ENCODE measurements around the gene MINDY2.
"Not testable (repeated sequence)": the region's sequence is repeated elsewhere in the genome, so short reads cannot be mapped to it uniquely, and the experiment has no call there.

The MINDY2 gene

DNA sequence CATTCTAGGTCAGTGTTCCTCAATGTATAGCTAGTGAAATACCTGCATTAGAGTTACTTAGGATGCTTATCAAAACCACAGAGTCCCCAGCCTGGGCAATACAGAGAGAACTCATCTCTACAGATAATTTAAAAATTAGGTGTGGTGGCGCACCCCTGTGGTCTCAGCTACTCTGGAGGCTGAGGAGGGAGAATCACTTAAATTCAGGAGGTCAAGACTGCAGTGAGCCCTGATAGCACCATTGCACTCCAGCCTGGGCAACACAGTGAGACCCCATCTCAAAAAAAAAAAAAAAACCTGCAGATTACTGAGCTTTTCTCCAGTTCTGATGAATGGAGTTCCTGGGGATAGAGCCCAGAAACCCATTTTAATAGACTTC lies 10.1 kb upstream of the MINDY2 start:
- in situ Hi-C loops (cut with MboI; ENCODE audit: low sequenced_read_pairs, unreplicated experiment) = loop anchor here (25.0 kb wide), 1 partner anchor 524 kb away; no protein-coding TSS in a partner anchor
- DNase-seq (ENCODE audit: low spot score) = no peak

DNA sequence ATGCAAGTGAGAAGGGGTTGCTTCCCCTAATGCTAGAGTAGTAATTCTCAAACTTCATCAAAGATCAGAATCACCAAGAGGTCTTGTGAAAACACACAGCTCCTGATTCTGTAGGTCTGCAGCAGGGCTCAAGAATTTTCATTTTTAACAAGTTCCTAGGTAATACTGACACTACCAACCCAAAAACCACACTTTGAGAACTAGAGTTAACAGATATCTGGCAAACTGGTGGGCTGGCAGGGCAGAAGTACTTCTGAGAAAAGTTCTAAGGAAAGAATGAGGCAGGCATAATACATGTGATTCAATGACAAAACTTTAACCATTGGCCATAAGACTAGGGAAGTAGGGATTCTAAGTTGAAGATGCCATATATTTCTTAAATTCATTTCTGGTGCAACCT lies 8.8 kb upstream of the MINDY2 start:
- in situ Hi-C loops (cut with MboI; ENCODE audit: low sequenced_read_pairs, unreplicated experiment) = loop anchor here (25.0 kb wide), 1 partner anchor 525 kb away; no protein-coding TSS in a partner anchor
- TF ChIP-seq, protein P1, sequence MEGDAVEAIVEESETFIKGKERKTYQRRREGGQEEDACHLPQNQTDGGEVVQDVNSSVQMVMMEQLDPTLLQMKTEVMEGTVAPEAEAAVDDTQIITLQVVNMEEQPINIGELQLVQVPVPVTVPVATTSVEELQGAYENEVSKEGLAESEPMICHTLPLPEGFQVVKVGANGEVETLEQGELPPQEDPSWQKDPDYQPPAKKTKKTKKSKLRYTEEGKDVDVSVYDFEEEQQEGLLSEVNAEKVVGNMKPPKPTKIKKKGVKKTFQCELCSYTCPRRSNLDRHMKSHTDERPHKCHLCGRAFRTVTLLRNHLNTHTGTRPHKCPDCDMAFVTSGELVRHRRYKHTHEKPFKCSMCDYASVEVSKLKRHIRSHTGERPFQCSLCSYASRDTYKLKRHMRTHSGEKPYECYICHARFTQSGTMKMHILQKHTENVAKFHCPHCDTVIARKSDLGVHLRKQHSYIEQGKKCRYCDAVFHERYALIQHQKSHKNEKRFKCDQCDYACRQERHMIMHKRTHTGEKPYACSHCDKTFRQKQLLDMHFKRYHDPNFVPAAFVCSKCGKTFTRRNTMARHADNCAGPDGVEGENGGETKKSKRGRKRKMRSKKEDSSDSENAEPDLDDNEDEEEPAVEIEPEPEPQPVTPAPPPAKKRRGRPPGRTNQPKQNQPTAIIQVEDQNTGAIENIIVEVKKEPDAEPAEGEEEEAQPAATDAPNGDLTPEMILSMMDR (IDR thresholded peaks at IDR 0.05; ENCODE audit: borderline replicate concordance, control extremely low read depth, extremely low read depth, insufficient read depth, missing control alignments) = no peak
- no peak for DNase-seq (ENCODE audit: low spot score)

More for the DNA sequence above, 10.1 kb upstream of the MINDY2 start:
- TF ChIP-seq, protein P1 (IDR thresholded peaks at IDR 0.05; ENCODE audit: borderline replicate concordance, control extremely low read depth, extremely low read depth, insufficient read depth, missing control alignments) = no peak

DNA sequence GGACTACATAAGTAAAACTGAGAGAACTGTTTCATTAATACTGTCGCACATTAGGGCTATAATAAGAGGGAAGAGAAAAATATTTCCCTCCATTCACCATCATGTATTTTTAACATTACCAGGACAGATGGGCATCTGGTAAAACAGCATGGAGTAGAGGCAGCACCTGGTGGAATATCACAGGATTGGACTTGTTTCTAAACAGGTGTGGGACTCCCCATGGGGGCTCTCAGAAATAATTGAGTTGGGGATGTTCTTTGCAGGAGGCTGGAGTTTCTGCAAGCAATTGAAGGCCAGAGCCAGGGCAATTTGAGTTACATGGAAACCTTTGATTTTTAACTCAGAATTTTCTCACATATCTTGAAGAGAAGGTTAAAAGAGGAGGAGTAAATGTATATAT lies 8.4 kb upstream of the MINDY2 start:
- TF ChIP-seq, protein P1 (IDR thresholded peaks at IDR 0.05; ENCODE audit: borderline replicate concordance, control extremely low read depth, extremely low read depth, insufficient read depth, missing control alignments) = no peak
- in situ Hi-C loops (cut with MboI; ENCODE audit: low sequenced_read_pairs, unreplicated experiment) = loop anchor here (25.0 kb wide), 1 partner anchor 525 kb away; no protein-coding TSS in a partner anchor
- DNase-seq (ENCODE audit: low spot score) = no peak

DNA sequence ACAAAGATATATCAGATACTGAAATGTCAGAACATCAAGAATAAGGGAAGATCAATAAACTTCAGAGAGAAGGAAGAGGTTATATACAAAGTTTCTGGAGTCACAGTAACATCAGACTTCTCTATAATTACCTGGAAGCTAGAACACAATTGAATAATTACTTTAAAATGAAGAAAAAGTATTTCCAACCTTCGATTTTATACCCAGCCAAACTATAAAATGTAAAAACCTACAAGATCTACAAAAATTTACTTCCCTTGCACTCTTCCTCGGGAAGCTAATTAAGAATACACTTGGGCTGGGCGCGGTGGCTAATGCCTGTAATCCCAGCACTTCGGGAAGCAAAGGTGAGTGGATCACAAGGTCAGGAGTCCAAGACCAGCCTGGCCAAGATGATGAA lies 6.6 kb upstream of the MINDY2 start:
- in situ Hi-C loops (cut with MboI; ENCODE audit: low sequenced_read_pairs, unreplicated experiment) = loop anchor here (25.0 kb wide), 1 partner anchor 527 kb away; no protein-coding TSS in a partner anchor
- DNase-seq (ENCODE audit: low spot score) = no peak
- TF ChIP-seq, protein P1 (IDR thresholded peaks at IDR 0.05; ENCODE audit: borderline replicate concordance, control extremely low read depth, extremely low read depth, insufficient read depth, missing control alignments) = no peak

DNA sequence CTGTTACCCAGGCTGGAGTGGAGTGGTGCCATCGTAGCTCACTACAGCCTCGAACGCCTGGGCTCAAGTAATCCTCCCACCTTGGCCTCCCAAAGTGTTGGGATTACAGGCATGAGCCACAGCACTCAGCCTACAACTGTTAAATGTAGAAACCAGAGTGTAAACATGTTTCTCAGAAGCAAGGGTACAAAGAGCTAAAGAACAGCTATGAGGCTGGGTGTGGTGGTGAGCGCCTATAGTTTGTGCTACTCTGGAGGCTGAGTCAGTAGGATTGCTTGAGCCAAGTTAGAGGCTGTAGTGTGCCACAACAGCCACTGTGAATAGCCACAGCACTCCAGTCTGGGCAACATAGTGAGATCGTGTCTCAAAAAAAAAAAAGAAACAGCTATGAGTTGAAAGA lies 4.8 kb upstream of the MINDY2 start:
- TF ChIP-seq, protein P1 (IDR thresholded peaks at IDR 0.05; ENCODE audit: borderline replicate concordance, control extremely low read depth, extremely low read depth, insufficient read depth, missing control alignments) = no peak
- in situ Hi-C loops (cut with MboI; ENCODE audit: low sequenced_read_pairs, unreplicated experiment) = loop anchor here (25.0 kb wide), 1 partner anchor 529 kb away; no protein-coding TSS in a partner anchor
- DNase-seq (ENCODE audit: low spot score) = no peak

DNA sequence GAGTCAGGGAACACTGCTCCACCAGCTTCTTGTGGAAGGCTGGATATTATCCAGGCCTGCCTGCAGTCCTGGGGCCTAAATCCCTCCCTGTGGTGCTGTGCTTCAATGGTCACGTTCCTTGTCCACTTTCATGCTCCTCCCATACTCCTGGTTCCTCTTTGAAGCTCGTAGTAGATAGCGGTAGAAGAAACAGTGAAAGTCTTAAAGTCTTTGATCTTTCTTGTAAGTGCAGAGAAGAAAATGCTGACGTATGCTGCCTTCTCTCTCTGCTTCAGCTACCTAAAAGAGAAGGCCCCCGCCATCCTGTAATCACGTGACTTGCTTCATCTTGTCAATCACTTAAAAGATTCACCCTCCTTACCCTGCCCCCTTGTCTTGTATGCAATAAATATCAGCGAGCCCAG lies 2.5 kb upstream of the MINDY2 start:
- DNase-seq (ENCODE audit: low spot score) = not testable (repeated sequence)
- in situ Hi-C loops (cut with MboI; ENCODE audit: low sequenced_read_pairs, unreplicated experiment) = loop anchor here (25.0 kb wide), 1 partner anchor 531 kb away; no protein-coding TSS in a partner anchor

DNA sequence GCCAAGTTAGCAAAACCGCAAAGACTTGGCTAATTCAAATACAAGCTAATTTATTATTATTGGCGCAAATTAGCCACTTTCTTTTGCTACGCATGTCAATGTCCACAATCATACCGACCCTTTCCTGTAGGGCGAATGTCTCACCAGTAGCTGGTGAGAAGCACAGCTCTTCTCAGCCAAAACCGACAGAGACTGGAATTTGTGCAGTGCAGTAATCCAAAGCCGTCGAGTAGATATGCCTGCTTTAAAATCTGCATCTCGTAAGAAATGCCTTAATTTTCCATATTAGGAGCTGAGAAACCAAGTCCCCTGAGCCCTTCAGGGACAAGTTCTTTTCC lies 614 bp upstream of the MINDY2 start:
- TF ChIP-seq, protein P1 (IDR thresholded peaks at IDR 0.05; ENCODE audit: borderline replicate concordance, control extremely low read depth, extremely low read depth, insufficient read depth, missing control alignments) = no peak
- in situ Hi-C loops (cut with MboI; ENCODE audit: low sequenced_read_pairs, unreplicated experiment) = loop anchor here (25.0 kb wide), 1 partner anchor 533 kb away; no protein-coding TSS in a partner anchor
- peak; percentile 66 for DNase-seq (ENCODE audit: low spot score)
